Activated CD4-positive, alpha-beta T cell treated with anti-CD3 and anti-CD28 coated beads for 36 hours (primary cell): ENCODE data around the gene TWSG1. TPM values are rescaled to one million over a fixed set of nuclear protein-coding genes. Genes with fewer than 3 reads are reported as not detected.
A peak's percentile ranks its signal among the peaks of the same experiment; 100 is the strongest.

ENCODE experiments used
- ATAC-seq: fragments of 200-7000 bp; cut with Tn5 transposase; one replicate; pipeline ENCODE4 v1.10.0; 2021; ENCODE audit warnings: mild to moderate bottlenecking, moderate library complexity
- CTCF ChIA-PET: fragments of 350-600 bp; sonication (Branson Sonifier 250); formaldehyde crosslinking; loops from one replicate; lab custom pipeline; 2021; ENCODE audit warnings: antibody characterized with exemption; lab: Charles Lee
- POLR2A ChIA-PET: fragments of 350-600 bp; sonication (Branson Sonifier 250); formaldehyde crosslinking; loops from one replicate; lab custom pipeline; 2021; ENCODE audit warnings: antibody characterized with exemption, inconsistent platforms; lab: Charles Lee
- DNase-seq: peaks from one replicate; pipeline ENCODE4 v3.0.0-alpha.2; 2020
- H3K27ac Mint-ChIP-seq: one replicate; pipeline ENCODE4 v1.8.0; 2021; ENCODE audit warnings: mixed read lengths
- H3K27me3 Mint-ChIP-seq: one replicate; pipeline ENCODE4 v1.8.0; 2021; ENCODE audit warnings: mixed read lengths
- H3K36me3 Mint-ChIP-seq: one replicate; pipeline ENCODE4 v1.8.0; 2021; ENCODE audit warnings: low read depth, mixed read lengths
- H3K4me1 Mint-ChIP-seq: one replicate; pipeline ENCODE4 v1.8.0; 2021; ENCODE audit warnings: mixed read lengths
- H3K4me3 Mint-ChIP-seq: one replicate; pipeline ENCODE4 v1.8.0; 2021; ENCODE audit warnings: mild to moderate bottlenecking, moderate library complexity, mixed read lengths
- H3K9me3 Mint-ChIP-seq: one replicate; pipeline ENCODE4 v1.8.0; 2021; ENCODE audit warnings: low read depth, mixed read lengths
- intact Hi-C, 2 experiments: fragments of 100-400 bp; cut with DNase I in 1 of 2; cut with micrococcal nuclease in 1 of 2; formaldehyde crosslinking; loops; one replicate each; pipeline versions ENCODE4 v1.14.2 to v1.15.1; 2022 to 2024; cut with DNase I, micrococcal nuclease
- total RNA-seq, 2 experiments: library from RNA; stranded (reverse); gene quantifications; one replicate each; pipeline ENCODE4 v1.2.3, GENCODE V29; 2021

TWSG1 gene
- total RNA-seq, 2 experiments from 2014 or later, result 7.9 to 8.8 TPM

GRCh38 chr18:9335697-9336045 lies 1.1 kb downstream of the TWSG1 start:
- Mint-ChIP-seq H3K4me1 (peaks cover 22% of the 10 kb centered on the region), H3K27me3 (peaks cover 3% of the 10 kb centered on the region), H3K9me3 (no peaks in the 10 kb centered on the region), H3K27ac (no peak overlapping the region), H3K4me3 (peak overlapping the region; percentile 82), H3K36me3 (peaks cover 9% of the 10 kb centered on the region)
- intact Hi-C loops, result loop anchor here (2.0 to 10.0 kb wide), 9 partner anchors 69 to 727 kb away; partner anchors contain the start of genes PPP4R1 (in 2 of the 2), ANKRD12 (in 1 of the 2), MTCL1 (in 1 of the 2) and RAB12 (in 1 of the 2)
- DNase-seq (no peak), ATAC-seq (no peak)
- POLR2A ChIA-PET, result no interaction called here
- CTCF ChIA-PET, result interaction anchor here (1.5 kb wide), 1 partner anchor 181 kb away, joined by 3 read pairs; no protein-coding TSS in a partner anchor

DNA sequence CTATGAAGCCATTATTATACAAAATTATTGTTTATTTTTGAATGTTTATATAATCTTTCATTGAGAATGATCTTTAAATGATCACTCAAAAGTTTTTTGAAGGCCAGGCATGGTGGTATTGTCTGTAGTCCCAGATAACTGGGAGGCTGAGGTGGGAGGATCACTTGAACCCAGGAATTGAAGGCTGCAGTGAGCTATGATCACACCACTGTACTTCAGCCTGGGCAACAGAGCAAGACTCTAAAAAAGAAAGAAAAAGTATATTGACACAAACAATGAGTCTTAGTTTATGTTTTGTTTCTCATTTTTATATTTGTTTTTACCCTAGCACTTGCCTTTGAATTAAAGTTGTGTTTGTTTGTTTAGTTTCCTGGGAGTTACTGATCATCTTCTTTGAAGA lies 2.3 kb downstream of the TWSG1 start:
- ChIA-PET POLR2A (no interaction called here), CTCF (interaction anchor here (1.5 kb wide), 1 partner anchor 180 kb away, joined by 3 read pairs; no protein-coding TSS in a partner anchor)
- peaks cover 9% of the 10 kb centered on the region for H3K36me3 Mint-ChIP-seq
- no peak for DNase-seq
- no peak overlapping the region for H3K4me3 Mint-ChIP-seq
- intact Hi-C loops, result loop anchor here (5.0 to 10.0 kb wide), 5 partner anchors 180 to 632 kb away; partner anchors contain the start of genes ANKRD12 (in 1 of the 2), MTCL1 (in 1 of the 2), PPP4R1 (in 1 of the 2) and RAB31 (in 1 of the 2)
- peaks cover 22% of the 10 kb centered on the region for H3K4me1 Mint-ChIP-seq
- peaks cover 3% of the 10 kb centered on the region for H3K27me3 Mint-ChIP-seq
- no peak overlapping the region for H3K27ac Mint-ChIP-seq
- no peak for ATAC-seq
- H3K9me3 Mint-ChIP-seq, result no peaks in the 10 kb centered on the region

- H3K36me3 Mint-ChIP-seq, result peaks cover 9% of the 10 kb centered on the region
- H3K27me3 Mint-ChIP-seq, result peaks cover 3% of the 10 kb centered on the region
- CTCF ChIA-PET, result no interaction called here
- ATAC-seq (peak; percentile 14), DNase-seq (no peak)
- no peaks in the 10 kb centered on the region for H3K9me3 Mint-ChIP-seq
- intact Hi-C loops, result loop anchor here (5.0 to 10.0 kb wide), 5 partner anchors 179 to 633 kb away; partner anchors contain the start of genes ANKRD12 (in 1 of the 2), MTCL1 (in 1 of the 2), PPP4R1 (in 1 of the 2) and RAB31 (in 1 of the 2)
- no peak overlapping the region for H3K4me3 Mint-ChIP-seq
- no peak overlapping the region for H3K27ac Mint-ChIP-seq
- POLR2A ChIA-PET, result no interaction called here
- peaks cover 22% of the 10 kb centered on the region for H3K4me1 Mint-ChIP-seq
These were observed 3.3 kb downstream of the TWSG1 start for GRCh38 chr18:9337873-9338272.

GRCh38 chr18:9340472-9340871 lies 5.9 kb downstream of the TWSG1 start:
- CTCF ChIA-PET, result interaction anchor here (1.4 kb wide), 2 partner anchors 13 to 267 kb away, joined by 3 to 4 read pairs; no protein-coding TSS in a partner anchor
- Mint-ChIP-seq H3K4me1 (peaks cover 15% of the 10 kb centered on the region), H3K27ac (no peak overlapping the region), H3K27me3 (no peaks in the 10 kb centered on the region), H3K36me3 (peaks cover 17% of the 10 kb centered on the region), H3K9me3 (no peaks in the 10 kb centered on the region), H3K4me3 (no peak overlapping the region)
- intact Hi-C loops, result no loop called here
- no peak for DNase-seq
- ATAC-seq, result no peak
- POLR2A ChIA-PET, result no interaction called here

GRCh38 chr18:9343577-9343976 lies 9.0 kb downstream of the TWSG1 start:
- DNase-seq (no peak), ATAC-seq (no peak)
- H3K4me1 Mint-ChIP-seq, result peaks cover 9% of the 10 kb centered on the region
- ChIA-PET POLR2A (no interaction called here), CTCF (no interaction called here)
- no peak overlapping the region for H3K4me3 Mint-ChIP-seq
- no peaks in the 10 kb centered on the region for H3K27me3 Mint-ChIP-seq
- intact Hi-C loops, result no loop called here
- H3K27ac Mint-ChIP-seq, result no peak overlapping the region
- peaks cover 11% of the 10 kb centered on the region for H3K36me3 Mint-ChIP-seq
- no peaks in the 10 kb centered on the region for H3K9me3 Mint-ChIP-seq

GRCh38 chr18:9346775-9347174 lies 12.2 kb downstream of the TWSG1 start:
- Mint-ChIP-seq H3K9me3 (no peaks in the 10 kb centered on the region), H3K27ac (no peak overlapping the region), H3K27me3 (no peaks in the 10 kb centered on the region), H3K4me3 (no peak overlapping the region), H3K36me3 (peaks cover 7% of the 10 kb centered on the region), H3K4me1 (peaks cover 9% of the 10 kb centered on the region)
- intact Hi-C loops, result no loop called here
- DNase-seq (no peak), ATAC-seq (no peak)
- POLR2A ChIA-PET, result no interaction called here
- CTCF ChIA-PET, result interaction anchor here (0.5 to 0.7 kb wide), 2 partner anchors 12 to 35 kb away, joined by 3 read pairs; partner anchors contain the start of gene TWSG1

- no peak for ATAC-seq
- CTCF ChIA-PET, result interaction anchor here (1.0 to 1.6 kb wide), 2 partner anchors 8 to 167 kb away, joined by 3 to 5 read pairs; no protein-coding TSS in a partner anchor
- Mint-ChIP-seq H3K27ac (no peak overlapping the region), H3K9me3 (no peaks in the 10 kb centered on the region), H3K36me3 (peaks cover 7% of the 10 kb centered on the region), H3K4me3 (no peak overlapping the region), H3K4me1 (peaks cover 9% of the 10 kb centered on the region), H3K27me3 (no peaks in the 10 kb centered on the region)
- POLR2A ChIA-PET, result no interaction called here
- intact Hi-C loops, result no loop called here
- no peak for DNase-seq
These were observed 13.6 kb downstream of the TWSG1 start for GRCh38 chr18:9348079-9348671.

GRCh38 chr18:9348766-9349165 lies 14.2 kb downstream of the TWSG1 start:
- Mint-ChIP-seq H3K4me3 (no peak overlapping the region), H3K9me3 (no peaks in the 10 kb centered on the region), H3K4me1 (peaks cover 9% of the 10 kb centered on the region), H3K36me3 (peaks cover 4% of the 10 kb centered on the region), H3K27ac (no peak overlapping the region), H3K27me3 (no peaks in the 10 kb centered on the region)
- ChIA-PET CTCF (interaction anchor here (0.6 to 1.6 kb wide), 2 partner anchors 17 to 167 kb away, joined by 3 read pairs; no protein-coding TSS in a partner anchor), POLR2A (no interaction called here)
- intact Hi-C loops, result no loop called here
- no peak for DNase-seq
- no peak for ATAC-seq

GRCh38 chr18:9353596-9353995 lies 19.0 kb downstream of the TWSG1 start:
- intact Hi-C loops, result no loop called here
- H3K4me3 Mint-ChIP-seq, result no peak overlapping the region
- CTCF ChIA-PET, result interaction anchor here (0.5 to 1.0 kb wide), 3 partner anchors 13 to 181 kb away, joined by 3 to 4 read pairs (median 3); no protein-coding TSS in a partner anchor
- H3K4me1 Mint-ChIP-seq, result peaks cover 6% of the 10 kb centered on the region
- H3K9me3 Mint-ChIP-seq, result no peaks in the 10 kb centered on the region
- ATAC-seq (no peak), DNase-seq (no peak)
- no peaks in the 10 kb centered on the region for H3K27me3 Mint-ChIP-seq
- H3K27ac Mint-ChIP-seq, result no peak overlapping the region
- no peaks in the 10 kb centered on the region for H3K36me3 Mint-ChIP-seq
- POLR2A ChIA-PET, result no interaction called here

GRCh38 chr18:9354256-9354655 lies 19.7 kb downstream of the TWSG1 start:
- H3K36me3 Mint-ChIP-seq, result no peaks in the 10 kb centered on the region

DNA sequence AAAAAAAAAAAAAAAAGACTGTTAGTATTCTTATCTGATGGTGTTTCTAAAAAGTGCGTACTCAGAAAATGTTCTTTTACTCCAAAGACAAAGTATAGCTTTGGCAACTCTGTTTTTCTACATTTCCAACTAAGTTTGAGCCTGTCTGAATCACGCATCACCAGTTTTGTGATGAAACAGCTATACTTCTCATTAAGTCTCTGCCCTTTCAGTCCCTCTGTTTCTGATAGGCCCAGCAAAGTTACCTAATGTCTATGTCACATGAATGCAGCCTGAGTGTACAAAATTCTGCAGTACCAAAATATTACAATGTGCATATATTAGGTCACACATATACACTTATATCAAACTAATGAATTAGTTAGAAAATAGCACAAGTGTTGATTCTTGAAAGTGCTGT lies 22.4 kb downstream of the TWSG1 start:
- intact Hi-C loops, result no loop called here
- POLR2A ChIA-PET, result interaction anchor here (0.6 kb wide), 1 partner anchor 119 kb away, joined by 4 read pairs; no protein-coding TSS in a partner anchor
- ATAC-seq (no peak), DNase-seq (no peak)
- Mint-ChIP-seq H3K9me3 (no peaks in the 10 kb centered on the region), H3K27me3 (no peaks in the 10 kb centered on the region), H3K4me1 (peaks cover 6% of the 10 kb centered on the region), H3K27ac (no peak overlapping the region), H3K4me3 (no peak overlapping the region), H3K36me3 (peaks cover 4% of the 10 kb centered on the region)
- CTCF ChIA-PET, result no interaction called here

More at GRCh38 chr18:9354256-9354655, 19.7 kb downstream of the TWSG1 start:
- Mint-ChIP-seq H3K9me3 (no peaks in the 10 kb centered on the region), H3K4me3 (no peak overlapping the region), H3K27ac (no peak overlapping the region), H3K4me1 (peaks cover 6% of the 10 kb centered on the region), H3K27me3 (no peaks in the 10 kb centered on the region)
- no peak for ATAC-seq
- intact Hi-C loops, result no loop called here
- DNase-seq, result no peak
- CTCF ChIA-PET, result no interaction called here
- POLR2A ChIA-PET, result no interaction called here

DNA sequence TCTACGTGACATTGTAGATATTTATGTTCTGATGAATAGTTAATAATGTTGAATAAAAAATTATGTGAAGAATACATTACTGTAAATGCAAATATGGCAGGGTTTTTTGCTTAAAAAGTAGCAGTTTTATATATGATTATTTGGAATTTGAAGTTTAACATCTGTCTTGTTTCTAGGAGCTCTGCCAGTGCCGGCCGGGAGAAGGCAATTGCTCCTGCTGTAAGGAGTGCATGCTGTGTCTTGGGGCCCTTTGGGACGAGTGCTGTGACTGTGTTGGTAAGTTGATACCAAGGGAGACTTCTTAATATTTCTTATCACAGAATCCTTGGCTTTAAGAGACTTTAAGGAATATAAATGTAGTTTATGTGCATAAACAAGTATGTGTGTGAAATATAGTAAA lies 25.2 kb downstream of the TWSG1 start:
- no peak for ATAC-seq
- no peaks in the 10 kb centered on the region for H3K27me3 Mint-ChIP-seq
- H3K27ac Mint-ChIP-seq, result no peak overlapping the region
- intact Hi-C loops, result no loop called here
- DNase-seq, result no peak
- H3K36me3 Mint-ChIP-seq, result peaks cover 8% of the 10 kb centered on the region
- no peaks in the 10 kb centered on the region for H3K9me3 Mint-ChIP-seq
- no peaks in the 10 kb centered on the region for H3K4me1 Mint-ChIP-seq
- ChIA-PET POLR2A (no interaction called here), CTCF (interaction anchor here (1.0 kb wide), 1 partner anchor 426 kb away, joined by 3 read pairs; no protein-coding TSS in a partner anchor)
- H3K4me3 Mint-ChIP-seq, result no peak overlapping the region
